Pulmonary artery endothelial cell (primary cell): ENCODE data around the gene MYZAP. TPM values are rescaled to one million over a fixed set of nuclear protein-coding genes. Genes with fewer than 3 reads are reported as not detected.
A peak's percentile ranks its signal among the peaks of the same experiment; 100 is the strongest.

Experiments
- DNase-seq: peaks from one replicate; pipeline ENCODE4 v3.0.0-alpha.2; 2011; ENCODE audit warnings: low read depth, low spot score
- total RNA-seq: library from RNA; depleted of rRNA; stranded (reverse); fragments of >200 nt; gene quantifications from 2 replicates; pipeline ENCODE4 v1.2.3, GENCODE V29; 2014

MYZAP gene
- total RNA-seq, 1 donor from 2014 or later = 7.4 TPM

- DNase-seq = no peak
Measured at GRCh38 chr15:57662091-57662744, 70.5 kb downstream of the MYZAP start.

DNA sequence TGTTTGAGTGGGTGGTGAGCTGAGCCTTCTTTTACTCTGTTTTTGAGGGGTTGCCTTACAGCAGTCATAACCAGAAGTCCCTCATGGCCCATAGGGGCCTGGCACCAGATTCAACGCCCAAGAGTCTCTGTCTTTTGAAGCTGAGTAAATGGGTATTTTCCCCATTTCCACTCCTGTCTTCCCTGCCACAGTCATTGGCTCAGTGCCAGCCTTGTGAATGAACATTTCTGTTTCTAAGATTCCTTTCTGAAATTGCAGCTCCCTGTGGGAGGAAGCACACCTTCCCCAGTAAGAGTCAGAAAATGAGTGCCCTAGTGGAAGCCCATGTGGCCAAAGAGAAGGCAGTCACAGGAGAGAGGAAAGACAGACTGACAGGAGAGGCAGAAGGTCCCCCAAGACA is 71.1 kb downstream of the MYZAP start:
- no peak for DNase-seq

- no peak for DNase-seq
Measured at GRCh38 chr15:57663262-57663661, 71.6 kb downstream of the MYZAP start.

DNA sequence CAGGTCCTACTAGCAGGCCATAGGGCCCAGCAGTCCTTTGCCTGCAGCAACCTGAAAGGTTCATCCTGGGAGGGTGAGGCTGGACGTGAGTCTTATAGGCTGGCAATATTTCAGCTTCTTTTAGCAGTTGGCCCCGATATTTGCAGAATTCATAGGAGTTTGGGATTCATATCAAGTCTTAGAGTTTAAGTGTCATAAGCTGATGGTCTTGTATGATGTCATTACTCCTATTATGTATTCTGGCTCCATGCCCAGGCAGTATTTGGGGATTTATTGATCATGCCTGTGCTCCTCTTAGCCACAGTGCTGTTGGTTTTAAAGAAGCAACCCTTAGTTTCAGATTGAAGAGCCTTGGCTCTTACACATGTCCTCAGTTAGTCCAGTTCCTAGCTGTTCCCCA is 73.5 kb downstream of the MYZAP start:
- no peak for DNase-seq

DNA sequence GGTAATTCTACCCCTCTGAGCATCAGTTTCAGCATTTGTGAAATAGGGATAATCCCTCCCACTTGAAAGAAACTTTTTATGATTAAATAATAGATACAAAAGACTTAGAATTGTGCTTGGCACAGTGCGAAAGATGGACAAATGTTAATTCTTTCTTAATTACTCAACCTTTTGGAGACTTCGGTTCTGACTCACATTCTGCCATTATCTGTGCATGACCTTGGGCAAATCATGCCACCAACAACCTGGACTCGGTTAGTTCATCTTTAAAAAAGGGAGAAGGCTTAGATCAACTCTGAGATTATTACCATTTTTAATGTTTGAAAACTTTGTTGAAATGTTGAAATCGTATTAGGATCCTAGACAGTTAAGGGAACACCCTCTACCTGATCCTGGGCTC is 74.2 kb downstream of the MYZAP start:
- DNase-seq = no peak

GRCh38 chr15:57667171-57667849 is 75.6 kb downstream of the MYZAP start:
- DNase-seq = peak; percentile 10

DNA sequence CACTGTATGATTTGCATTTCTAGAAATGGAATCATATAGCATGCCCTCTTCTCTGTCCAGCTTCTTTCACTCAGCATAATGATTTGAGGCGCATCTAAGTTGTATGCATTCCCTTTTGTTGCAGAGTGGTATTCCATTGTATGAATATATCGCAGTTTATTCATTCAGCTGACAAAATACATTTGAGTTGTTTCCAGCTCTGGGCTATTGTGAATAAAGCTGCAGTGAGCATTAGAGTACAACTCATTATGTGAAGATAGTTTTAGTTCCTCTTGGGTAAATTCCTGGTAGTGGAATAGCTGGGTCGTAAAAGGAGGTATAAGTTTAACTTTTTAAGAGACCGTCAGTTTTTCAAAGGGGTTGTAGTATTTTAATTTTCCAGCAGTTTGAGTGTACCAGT is 76.3 kb downstream of the MYZAP start:
- no peak for DNase-seq

DNA sequence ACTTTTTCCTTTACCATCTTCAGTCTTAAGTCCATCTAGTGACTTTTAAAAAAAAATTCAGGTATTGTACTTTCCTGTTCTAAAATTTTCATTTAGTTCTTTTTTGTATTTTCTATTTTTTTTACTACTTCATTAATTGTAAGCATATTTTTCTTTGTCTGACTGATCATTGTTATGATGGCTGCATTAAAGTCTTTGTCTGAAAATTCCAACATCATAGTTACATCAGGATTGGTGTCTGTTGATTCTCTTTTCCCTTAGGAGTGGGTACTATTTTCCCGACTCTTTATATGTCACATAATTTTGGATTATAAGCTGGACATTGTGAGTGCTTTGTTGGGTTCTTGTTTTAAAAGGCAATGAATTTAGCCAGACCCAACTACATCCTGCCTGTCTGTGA is 79.9 kb downstream of the MYZAP start:
- no peak for DNase-seq

DNA sequence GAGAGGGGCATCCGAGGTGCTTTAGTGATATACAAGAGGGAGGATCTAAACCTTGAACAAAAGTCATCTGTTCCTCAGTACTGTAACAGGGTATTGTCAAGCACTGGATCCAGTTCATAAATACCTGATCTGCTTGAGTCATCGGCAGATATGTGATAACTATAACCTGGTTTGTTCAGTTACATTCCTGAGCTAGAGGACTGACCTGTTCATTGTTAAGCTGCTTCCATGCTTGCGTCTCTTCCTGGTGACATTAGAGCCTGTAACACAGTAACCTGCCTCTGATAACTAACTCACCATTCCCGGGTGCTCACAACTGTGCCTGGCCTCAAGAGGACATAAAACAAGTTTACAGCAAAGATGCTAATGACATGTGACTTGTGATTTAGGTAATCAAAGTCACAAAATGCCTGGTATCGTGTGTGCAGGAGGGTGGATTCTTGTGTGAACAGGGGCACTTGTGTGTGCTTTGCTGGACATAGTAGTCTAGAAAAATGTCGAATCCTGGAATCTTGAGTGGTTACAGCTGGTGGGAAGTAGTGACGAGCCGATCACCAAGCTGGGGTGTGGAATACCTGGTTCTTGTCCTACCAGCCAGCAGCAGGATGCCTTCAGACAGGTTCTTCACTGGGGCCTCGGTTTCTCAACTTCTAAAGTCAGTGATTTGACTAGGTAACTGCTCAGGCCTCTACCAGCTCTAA is 83.9 kb downstream of the MYZAP start:
- no peak for DNase-seq

- DNase-seq = no peak
Measured at GRCh38 chr15:57676585-57676984, 84.9 kb downstream of the MYZAP start.

DNA sequence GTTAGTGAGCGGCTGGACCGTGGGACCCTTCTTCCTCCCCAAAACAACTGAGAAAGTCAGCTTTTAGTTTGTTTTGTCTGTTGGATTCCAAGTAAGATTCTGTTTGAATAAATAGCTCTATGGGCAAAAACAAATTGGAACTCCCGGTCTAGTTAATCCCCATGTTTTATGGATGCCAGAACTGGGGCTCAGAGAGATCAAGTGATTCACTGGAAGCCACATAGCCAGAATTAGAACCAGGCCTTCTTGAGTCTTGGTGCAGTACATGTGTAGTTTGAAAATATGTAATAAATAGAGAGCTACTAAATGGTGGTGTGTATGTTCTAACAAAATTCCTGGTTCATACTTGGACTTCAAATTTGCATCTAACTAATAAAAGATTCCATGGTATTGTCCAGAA is 85.5 kb downstream of the MYZAP start:
- DNase-seq = no peak

DNA sequence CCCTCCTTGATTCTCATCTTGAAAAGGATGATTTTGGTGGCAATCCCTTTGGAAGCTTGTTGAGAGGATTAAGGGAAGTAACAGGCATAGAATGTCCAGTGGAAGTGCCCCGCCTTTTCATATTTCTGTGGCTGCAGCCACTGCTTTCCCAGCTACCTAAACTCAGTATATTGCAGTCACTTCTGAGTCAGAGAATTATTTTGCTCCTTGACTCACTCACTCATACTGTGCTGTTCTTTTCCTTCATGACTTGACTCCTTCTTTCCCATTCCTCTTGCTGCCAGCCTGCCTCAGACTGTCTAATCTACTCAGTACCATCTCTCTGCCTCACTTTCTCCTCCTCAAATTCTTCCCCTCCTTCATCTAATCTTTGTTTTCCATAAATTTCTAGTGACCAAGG is 88.3 kb downstream of the MYZAP start:
- no peak for DNase-seq

- no peak for DNase-seq
Measured at GRCh38 chr15:57681011-57681410, 89.3 kb downstream of the MYZAP start.

DNA sequence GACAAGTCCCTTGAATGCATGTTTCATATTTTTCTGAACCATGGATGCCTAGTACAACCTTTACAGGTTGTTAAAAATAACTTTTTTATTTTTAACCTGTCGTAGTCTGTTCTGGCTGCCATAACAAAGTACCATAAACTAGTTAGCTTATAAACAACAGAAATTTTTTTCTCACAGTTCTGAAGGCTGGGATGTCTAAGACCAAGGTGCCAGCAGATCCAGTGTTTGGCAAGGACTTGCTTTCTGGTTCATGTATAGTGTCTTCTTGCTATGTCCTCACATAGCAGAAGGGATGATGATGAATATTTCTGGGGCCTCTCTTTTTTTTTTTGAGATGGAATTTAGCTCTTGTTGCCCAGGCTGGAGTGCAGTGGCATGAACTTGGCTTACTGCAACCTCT is 91.8 kb downstream of the MYZAP start:
- no peak for DNase-seq

- DNase-seq = no peak
Measured at GRCh38 chr15:57684491-57685151, 92.9 kb downstream of the MYZAP start.

DNA sequence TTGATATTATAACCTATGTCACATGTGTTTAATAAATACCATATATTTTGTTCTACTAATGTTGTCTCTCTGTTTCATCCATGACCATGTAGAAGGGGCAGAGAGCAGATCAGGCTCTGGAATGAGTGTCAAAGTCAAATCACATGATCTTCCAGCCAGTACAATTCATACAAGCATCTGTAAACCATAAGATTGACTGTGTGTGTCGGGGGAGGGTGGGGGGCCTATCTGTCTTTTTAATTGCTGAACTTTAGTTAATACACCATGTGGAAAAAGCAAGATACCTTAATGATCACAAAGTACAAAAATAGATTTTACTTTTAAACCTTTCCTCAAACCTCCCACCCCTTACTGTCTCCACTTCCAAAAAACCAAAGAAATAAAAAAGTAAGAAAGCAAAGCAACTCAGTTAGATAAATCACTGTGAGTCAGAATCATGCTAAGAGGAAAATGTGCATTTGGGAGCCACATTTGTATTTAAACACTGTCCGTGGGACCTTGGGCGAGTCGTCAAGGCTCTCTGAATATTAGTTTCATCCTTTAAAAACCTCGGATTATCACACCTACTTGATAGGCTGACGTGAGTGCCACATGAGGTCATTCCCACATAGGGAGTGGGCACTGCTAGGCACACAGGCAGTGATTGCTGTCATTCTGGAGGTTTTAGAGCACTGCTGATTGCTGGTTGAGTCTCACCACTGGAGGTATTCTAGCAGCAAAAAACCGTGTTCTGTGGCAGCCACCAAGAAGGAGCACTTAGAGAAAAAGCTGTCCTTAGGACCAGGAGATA is 93.8 kb downstream of the MYZAP start:
- no peak for DNase-seq

GRCh38 chr15:57686657-57687056 is 95.0 kb downstream of the MYZAP start:
- no peak for DNase-seq

GRCh38 chr15:57690341-57690966 is 98.8 kb downstream of the MYZAP start:
- DNase-seq = no peak

- no peak for DNase-seq
Measured at GRCh38 chr15:57691082-57691481, 99.4 kb downstream of the MYZAP start.

DNA sequence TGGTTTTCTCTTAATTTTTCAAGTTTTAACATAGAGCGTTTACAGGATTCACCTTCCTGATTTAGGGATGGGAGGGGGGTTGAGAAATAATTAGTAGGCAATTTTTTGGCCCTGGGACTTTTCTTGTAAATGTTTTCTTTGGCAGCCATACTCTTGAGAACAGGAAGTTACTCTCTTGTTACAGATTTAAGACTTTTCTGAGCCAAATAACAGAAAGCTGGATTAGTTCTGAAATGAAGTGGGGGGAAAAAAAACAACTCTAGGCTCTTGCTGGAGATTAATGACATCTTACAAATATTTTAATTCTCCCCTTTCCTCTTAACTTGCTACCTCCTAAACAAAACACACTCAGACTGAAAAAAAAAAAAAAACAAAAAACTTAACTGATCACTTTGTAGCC is 101.0 kb downstream of the MYZAP start:
- DNase-seq = peak; percentile 22

DNA sequence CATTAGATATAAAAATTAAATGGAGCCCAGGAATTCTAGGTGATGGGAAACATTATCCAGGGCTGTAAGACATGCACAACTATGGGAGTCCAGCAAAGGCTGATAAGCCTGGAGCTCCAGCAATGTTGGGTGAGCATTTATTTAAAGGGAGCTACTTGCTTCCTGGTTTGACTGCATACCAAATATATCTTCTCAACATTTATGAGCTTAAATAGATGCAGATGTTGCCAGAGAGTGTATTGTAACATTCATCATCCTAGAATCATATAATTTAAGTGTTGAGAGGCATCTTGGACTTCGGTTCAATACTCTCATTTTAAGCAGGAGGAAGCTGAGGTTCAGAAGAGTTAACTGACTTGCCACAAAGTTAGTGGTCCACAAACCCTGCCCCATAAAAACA is 102.6 kb downstream of the MYZAP start:
- no peak for DNase-seq
